C4-2B (cell line): ENCODE measurements around the gene EPHB2.

Source experiments
- CTCF ChIP-seq: fragments of 450-650 bp; conservative IDR thresholded peaks from 2 replicates; pipeline ENCODE4 v1.5.1; 2017; ENCODE audit warnings: mild to moderate bottlenecking
- ZFX ChIP-seq: fragments of 450-650 bp; IDR thresholded peaks from 2 replicates; pipeline ENCODE4 v1.6.1; 2017

GRCh38 chr1:22822371-22822770, 111.7 kb downstream of the EPHB2 start:
- TF ChIP-seq CTCF (no peak), ZFX (no peak)
